ENCODE results near the gene GLDN. TPM values are rescaled to one million over a fixed set of nuclear protein-coding genes. Genes with fewer than 3 reads are reported as not detected.

The GLDN gene
- total RNA-seq, 3 donors from 2014 or later (not counting 1 experiment from before 2014, with no cell fraction given), result not detected

DNA sequence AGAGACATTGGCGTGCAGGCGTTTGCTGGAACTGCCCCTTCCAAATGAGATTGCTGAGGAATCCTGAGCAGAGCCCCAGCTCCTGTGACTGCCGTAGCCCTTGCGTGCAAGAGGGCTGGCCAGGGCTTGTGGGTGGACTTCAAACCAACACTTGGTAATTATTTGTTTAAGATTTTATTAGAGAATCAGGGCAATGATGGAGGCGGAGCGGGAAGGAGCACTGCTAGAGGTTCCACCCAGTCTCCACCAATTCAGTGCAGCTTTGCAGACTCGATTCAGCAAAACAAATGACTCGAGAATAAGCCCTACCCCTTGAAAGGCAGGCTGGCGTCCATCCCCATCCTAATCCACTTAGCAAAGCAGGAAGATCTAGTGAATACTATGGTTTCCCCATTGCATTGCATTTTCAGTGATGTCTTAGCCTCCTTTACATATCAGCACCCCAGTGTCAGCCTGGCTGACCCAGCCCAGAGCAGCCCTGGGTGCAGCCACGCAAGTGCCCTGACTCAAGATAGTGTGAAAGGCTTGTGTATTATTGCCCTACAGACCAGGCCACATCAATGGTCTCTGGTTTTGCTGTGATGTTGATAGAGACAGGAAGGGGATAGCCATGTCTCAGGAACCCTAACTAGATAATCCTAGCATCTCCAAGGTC, 26.0 kb downstream of the GLDN start:
- 84% methylated on average over 10 of the region's 10 CpGs for WGBS (ENCODE audit: insufficient coverage)
- intact Hi-C loops (cut with micrococcal nuclease), result no loop called here
- DNase-seq, result no peak
- Mint-ChIP-seq H3K27ac (no peak overlapping the region), H3K4me1 (no peaks in the 10 kb centered on the region), H3K9me3 (no peaks in the 10 kb centered on the region), H3K4me3 (no peak overlapping the region), H3K27me3 (ENCODE audit: low read depth in 2 of 2) (peaks cover 3 to 7% of the 10 kb centered on the region in 2 donors), H3K36me3 (no peaks in the 10 kb centered on the region)
- ATAC-seq, result no peak
- H3K27ac ChIP-seq (ENCODE audit: low read length), result no peak overlapping the region
- no peaks in the 10 kb centered on the region for H3K36me3 ChIP-seq (ENCODE audit: control insufficient read depth, insufficient read depth, low read length)
- no peak overlapping the region for H3K4me3 ChIP-seq (ENCODE audit: low read length)
- no peaks in the 10 kb centered on the region for H3K4me1 ChIP-seq (ENCODE audit: control insufficient read depth, insufficient read depth, low read length)
- TF ChIP-seq, protein P1, sequence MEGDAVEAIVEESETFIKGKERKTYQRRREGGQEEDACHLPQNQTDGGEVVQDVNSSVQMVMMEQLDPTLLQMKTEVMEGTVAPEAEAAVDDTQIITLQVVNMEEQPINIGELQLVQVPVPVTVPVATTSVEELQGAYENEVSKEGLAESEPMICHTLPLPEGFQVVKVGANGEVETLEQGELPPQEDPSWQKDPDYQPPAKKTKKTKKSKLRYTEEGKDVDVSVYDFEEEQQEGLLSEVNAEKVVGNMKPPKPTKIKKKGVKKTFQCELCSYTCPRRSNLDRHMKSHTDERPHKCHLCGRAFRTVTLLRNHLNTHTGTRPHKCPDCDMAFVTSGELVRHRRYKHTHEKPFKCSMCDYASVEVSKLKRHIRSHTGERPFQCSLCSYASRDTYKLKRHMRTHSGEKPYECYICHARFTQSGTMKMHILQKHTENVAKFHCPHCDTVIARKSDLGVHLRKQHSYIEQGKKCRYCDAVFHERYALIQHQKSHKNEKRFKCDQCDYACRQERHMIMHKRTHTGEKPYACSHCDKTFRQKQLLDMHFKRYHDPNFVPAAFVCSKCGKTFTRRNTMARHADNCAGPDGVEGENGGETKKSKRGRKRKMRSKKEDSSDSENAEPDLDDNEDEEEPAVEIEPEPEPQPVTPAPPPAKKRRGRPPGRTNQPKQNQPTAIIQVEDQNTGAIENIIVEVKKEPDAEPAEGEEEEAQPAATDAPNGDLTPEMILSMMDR (IDR thresholded peaks at IDR 0.05), result no peak
- H3K27me3 ChIP-seq (ENCODE audit: control insufficient read depth, insufficient read depth, low read length), result no peaks in the 10 kb centered on the region
- H3K9me3 ChIP-seq (ENCODE audit: control insufficient read depth, insufficient read depth, low read length), result no peaks in the 10 kb centered on the region

DNA sequence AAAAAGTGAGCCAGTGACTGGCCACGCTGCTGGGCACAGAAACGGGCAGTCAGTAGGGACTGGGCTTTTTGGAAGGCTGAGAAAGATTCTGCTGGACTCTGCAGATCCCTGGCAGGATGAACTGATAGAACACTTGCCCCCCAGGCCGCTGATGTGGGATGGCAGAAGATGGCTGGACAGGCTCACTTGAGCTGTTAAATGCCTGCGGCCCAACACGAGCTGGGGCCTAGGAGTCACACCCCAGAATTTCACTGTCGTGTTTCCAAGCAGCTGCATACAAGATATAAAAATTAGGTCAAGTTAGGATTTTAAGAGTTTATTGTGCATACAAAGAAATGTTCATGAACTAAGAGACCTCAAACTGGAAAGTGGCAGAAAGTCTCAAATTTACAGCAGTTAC, 26.9 kb downstream of the GLDN start:
- DNase-seq, result no peak
- H3K4me3 Mint-ChIP-seq, result no peak overlapping the region
- H3K4me1 Mint-ChIP-seq, result no peaks in the 10 kb centered on the region
- no peaks in the 10 kb centered on the region for H3K36me3 Mint-ChIP-seq
- Histone ChIP-seq H3K36me3 (ENCODE audit: control insufficient read depth, insufficient read depth, low read length) (no peaks in the 10 kb centered on the region), H3K27me3 (ENCODE audit: control insufficient read depth, insufficient read depth, low read length) (no peaks in the 10 kb centered on the region), H3K4me3 (ENCODE audit: low read length) (no peak overlapping the region), H3K27ac (ENCODE audit: low read length) (no peak overlapping the region), H3K4me1 (ENCODE audit: control insufficient read depth, insufficient read depth, low read length) (no peaks in the 10 kb centered on the region), H3K9me3 (ENCODE audit: control insufficient read depth, insufficient read depth, low read length) (no peaks in the 10 kb centered on the region)
- H3K27ac Mint-ChIP-seq, result no peak overlapping the region
- intact Hi-C loops (cut with micrococcal nuclease), result no loop called here
- 83% methylated on average over 6 of the region's 6 CpGs for WGBS (ENCODE audit: insufficient coverage)
- no peaks in the 10 kb centered on the region for H3K9me3 Mint-ChIP-seq
- peaks cover 3 to 7% of the 10 kb centered on the region in 2 donors for H3K27me3 Mint-ChIP-seq (ENCODE audit: low read depth in 2 of 2)
- TF ChIP-seq, protein P1 (IDR thresholded peaks at IDR 0.05), result no peak
- no peak for ATAC-seq

- Histone ChIP-seq H3K27ac (ENCODE audit: low read length) (no peak overlapping the region), H3K4me3 (ENCODE audit: low read length) (no peak overlapping the region), H3K4me1 (ENCODE audit: control insufficient read depth, insufficient read depth, low read length) (no peaks in the 10 kb centered on the region), H3K36me3 (ENCODE audit: control insufficient read depth, insufficient read depth, low read length) (no peaks in the 10 kb centered on the region), H3K9me3 (ENCODE audit: control insufficient read depth, insufficient read depth, low read length) (no peaks in the 10 kb centered on the region), H3K27me3 (ENCODE audit: control insufficient read depth, insufficient read depth, low read length) (no peaks in the 10 kb centered on the region)
- no peak for ATAC-seq
- no peaks in the 10 kb centered on the region for H3K9me3 Mint-ChIP-seq
- WGBS (ENCODE audit: insufficient coverage), result 88% methylated on average over 3 of the region's 3 CpGs
- intact Hi-C loops (cut with micrococcal nuclease), result no loop called here
- H3K4me1 Mint-ChIP-seq, result no peaks in the 10 kb centered on the region
- H3K4me3 Mint-ChIP-seq, result no peak overlapping the region
- TF ChIP-seq, protein P1 (IDR thresholded peaks at IDR 0.05), result no peak
- DNase-seq, result no peak
- H3K27ac Mint-ChIP-seq, result no peak overlapping the region
- peaks cover 3 to 7% of the 10 kb centered on the region in 2 donors for H3K27me3 Mint-ChIP-seq (ENCODE audit: low read depth in 2 of 2)
- no peaks in the 10 kb centered on the region for H3K36me3 Mint-ChIP-seq
Measured at GRCh38 chr15:51368751-51369450, 27.4 kb downstream of the GLDN start.
